Activated naive CD4-positive, alpha-beta T cell treated with Interleukin-2 at 50 U/mL for 16 hours (primary cell): ENCODE results near the gene SLC1A4.
A peak's percentile ranks its signal among the peaks of the same experiment; 100 is the strongest.
"Not testable (repeated sequence)": the region's sequence is repeated elsewhere in the genome, so short reads cannot be mapped to it uniquely, and the experiment has no call there.

Experiments
- DNase-seq: peaks from one replicate; pipeline ENCODE4 v3.0.0-alpha.2; 2020

Gene SLC1A4

DNA sequence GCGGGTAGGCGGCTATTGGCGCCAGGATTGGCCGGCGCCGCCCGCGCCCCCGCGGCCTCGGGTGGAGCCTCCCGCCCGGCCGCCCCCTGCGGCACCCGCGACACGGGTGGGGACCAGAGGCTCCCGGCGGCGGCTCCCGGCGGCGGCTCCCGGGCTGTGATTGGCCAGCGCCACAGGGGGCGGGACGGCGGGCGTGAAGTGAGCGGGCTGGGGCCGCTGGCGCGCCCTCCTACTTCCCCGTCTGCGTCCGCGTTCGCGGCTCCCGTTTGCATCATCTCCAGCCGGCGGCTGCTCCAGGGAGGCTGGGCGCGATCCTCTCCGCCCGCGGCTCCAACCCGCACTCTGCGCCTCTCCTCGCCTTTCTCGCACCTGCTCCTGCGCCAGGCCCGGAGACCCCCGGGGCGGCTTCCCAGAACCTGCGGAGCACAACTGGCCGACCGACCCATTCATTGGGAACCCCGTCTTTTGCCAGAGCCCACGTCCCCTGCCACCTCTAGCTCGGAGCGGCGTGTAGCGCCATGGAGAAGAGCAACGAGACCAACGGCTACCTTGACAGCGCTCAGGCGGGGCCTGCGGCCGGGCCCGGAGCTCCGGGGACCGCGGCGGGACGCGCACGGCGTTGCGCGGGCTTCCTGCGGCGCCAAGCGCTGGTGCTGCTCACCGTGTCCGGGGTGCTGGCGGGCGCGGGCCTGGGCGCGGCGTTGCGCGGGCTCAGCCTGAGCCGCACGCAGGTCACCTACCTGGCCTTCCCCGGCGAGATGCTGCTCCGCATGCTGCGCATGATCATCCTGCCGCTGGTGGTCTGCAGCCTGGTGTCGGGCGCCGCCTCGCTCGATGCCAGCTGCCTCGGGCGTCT lies at the start of gene SLC1A4:
Gene SLC1A4 (plus strand): TSS at position 274 of the 856 bp plus-strand sequence. CDS start 245 bp downstream, at position 519.
- DNase-seq: peak; percentile 92

DNA sequence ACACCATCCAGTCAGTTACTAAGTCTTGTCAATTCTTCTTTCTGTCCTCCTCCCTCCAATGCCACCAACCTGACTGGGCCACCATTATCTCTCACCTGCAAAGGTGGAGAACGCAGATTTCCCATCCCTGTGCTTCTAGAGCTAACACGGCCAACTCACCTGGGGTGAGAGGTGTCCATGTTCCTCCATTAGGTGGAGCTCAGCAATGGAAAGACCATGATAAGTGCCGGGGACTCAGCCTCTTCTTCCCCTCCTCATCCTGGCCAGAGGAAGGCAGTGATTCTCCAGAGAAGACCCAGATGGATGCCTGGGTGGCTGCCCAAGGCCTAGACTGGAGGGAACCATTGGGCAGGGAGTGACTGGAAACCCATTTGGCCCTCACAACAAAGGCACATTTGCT lies 48.1 kb upstream of the SLC1A4 start:
- DNase-seq: no peak

DNA sequence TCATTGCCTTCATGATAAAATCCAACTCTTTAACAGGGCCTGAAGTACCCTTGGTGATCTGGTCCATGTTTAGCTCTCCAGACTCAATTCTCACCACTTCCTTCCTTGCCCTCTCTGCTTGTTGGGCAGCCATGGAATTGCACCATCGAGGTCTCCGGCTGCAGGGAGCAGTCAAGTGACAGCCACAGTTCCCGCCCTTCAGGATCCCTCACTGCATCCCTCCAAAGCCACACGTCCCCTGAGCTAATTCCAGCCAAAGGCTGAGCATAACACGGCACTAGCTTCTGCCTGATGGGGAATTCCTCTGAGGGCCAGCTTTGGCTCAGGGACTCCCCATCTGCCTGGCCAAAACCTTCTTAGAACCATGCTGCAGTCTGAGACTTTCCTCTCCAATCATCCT lies 47.4 kb upstream of the SLC1A4 start:
- DNase-seq: no peak

DNA sequence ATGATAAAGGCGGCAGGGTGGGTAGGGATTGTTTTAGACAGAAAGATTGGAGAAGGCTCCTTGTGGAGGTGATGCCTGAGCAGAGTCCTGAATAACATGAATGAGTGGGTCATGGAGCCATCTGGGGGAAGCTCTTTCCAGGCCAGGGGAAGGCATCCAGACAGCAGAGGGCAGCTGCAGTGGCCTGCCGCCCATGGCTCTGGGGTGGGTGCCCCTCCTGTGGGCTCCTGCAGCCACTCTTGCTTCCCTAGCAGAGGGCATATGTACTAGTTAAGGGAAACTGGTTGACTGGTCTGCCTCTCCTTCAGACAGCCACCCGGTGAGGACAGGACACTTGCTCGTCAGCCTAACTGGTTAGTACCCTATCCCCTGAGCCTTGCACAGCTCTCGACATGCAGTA lies 46.5 kb upstream of the SLC1A4 start:
- no peak for DNase-seq

DNA sequence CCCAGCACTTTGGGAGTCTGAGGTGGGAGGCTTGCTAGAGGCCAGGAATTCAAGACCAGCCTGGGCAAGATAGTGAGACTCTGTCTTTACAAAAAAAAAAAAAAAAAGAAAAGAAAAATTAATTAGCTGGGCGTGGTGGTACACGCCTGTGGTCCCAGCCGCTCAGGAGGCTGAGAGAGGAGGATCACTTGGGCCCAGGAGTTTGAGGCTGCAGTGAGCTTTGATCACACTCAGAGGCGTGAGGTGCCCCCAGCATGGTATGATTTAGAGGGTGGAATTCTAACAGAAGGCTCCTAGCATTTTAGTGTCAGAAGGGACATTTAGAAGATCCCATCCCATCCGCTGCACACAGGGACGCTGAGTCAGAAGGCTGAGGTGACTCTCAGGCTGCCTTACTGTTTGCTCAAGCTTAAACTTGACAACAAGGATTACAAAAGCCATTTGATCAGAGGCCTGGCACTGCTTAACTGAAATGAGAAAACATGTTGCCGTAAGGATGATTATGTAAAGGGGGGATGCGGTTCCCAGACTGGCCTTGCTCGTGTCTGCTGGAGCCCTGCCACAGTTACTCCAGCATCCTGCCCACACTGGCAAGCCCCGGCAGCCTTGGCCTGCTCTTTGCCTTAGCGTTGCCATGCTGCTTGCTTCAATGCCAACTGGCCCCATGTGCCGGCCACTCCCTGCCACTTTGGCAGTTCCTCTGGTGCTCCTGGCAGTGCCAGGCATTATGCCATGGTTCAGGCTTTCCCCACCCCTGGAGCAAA lies 45.6 kb upstream of the SLC1A4 start:
- DNase-seq: no peak

DNA sequence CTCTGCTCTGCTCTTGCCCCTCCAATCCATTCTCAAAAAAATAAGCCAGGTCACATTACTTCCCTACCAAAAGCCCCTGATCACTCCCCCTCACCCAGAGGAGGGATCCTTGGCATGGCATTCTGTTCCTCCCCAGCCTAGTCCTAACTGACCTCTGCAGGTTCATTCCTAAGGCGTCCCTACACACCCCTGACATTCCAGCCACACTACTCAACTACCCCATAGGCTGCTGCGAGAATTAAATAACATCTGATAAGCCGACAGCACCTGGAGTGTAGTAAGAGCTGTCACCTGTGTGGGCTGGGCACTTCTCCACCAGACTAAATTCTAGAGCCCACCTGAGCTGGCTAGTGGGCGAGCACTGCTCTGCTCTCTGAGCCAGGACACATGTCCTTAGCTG lies 44.7 kb upstream of the SLC1A4 start:
- DNase-seq: no peak

DNA sequence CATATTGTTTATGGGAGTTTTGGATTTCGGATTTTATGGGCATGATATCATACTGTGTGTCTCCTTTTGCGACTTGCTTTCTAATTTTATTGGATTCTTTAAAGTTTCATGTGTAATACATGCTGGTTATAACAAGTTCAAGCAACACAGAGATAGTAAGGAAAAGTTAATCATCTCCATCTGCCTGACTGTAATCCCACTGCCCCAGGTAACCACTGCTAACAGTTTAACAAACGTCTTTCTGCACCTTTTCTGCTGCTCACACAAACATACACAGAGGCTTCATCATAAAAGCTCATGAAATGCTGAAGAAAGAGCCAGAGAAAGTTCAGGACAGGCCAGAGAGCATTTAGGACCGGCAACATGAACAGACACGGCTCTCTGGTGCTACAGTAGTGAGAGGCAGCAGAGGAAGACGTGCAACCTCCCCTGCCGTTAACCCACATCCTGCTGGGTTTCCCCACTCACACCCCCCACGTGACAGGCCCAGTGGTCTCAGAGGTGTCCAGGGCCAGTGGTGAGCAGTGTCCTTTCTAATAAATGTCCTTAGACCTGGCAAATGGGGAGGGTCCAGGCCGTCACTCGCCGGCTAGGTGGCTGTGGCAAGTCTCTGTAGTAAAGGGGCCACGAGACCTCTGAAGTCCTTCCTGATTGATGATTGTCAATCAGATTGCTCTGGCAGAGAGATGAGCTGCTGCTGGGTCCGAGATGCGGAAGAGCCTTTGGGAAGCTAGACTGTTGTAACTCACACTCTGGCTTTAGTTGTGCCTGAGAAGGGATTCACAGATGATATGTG lies 43.0 kb upstream of the SLC1A4 start:
- peak; percentile 56 for DNase-seq

DNA sequence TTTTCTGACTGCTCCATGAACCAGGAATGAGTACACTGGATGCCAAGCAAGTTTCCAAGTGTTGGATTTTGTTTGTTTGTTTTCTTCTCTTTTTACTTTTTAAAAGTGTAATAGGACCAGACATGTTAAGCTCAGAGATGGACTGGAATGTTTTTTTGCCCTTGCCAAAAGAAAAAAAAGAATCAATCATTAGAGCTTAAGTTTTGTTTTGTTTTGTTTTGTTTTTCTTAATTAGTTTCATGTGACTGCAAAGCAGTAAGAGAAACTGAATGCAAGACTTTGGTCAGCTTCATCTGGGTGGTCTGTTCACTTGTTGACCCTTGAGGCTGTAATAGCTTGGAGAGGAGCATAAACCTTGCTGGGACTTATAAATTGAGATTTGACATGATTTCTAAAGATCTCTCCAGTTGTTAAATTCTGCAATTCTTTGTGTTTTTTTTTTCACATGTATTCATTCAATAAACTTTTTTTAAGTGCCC lies 42.4 kb upstream of the SLC1A4 start:
- DNase-seq: no peak

DNA sequence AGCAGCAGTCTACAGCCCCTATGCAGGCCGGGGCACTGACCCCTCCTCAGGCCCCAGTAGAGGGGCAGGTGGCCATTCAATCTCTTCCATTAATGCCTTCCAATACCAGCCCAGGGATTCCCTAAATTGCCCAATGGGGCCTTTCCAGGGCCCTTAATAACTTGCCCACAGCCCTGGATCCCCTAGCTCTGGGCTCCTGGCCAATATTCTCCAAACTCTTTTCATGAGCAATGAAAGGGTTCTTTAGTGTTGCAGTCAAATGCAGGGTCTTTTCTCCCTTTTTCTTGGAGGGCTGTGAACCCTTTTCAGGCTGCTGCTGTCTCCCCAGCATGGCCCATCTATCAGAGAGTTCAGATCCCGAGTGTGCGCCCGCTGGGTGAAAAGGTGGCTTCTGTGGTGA lies 41.3 kb upstream of the SLC1A4 start:
- DNase-seq: no peak

DNA sequence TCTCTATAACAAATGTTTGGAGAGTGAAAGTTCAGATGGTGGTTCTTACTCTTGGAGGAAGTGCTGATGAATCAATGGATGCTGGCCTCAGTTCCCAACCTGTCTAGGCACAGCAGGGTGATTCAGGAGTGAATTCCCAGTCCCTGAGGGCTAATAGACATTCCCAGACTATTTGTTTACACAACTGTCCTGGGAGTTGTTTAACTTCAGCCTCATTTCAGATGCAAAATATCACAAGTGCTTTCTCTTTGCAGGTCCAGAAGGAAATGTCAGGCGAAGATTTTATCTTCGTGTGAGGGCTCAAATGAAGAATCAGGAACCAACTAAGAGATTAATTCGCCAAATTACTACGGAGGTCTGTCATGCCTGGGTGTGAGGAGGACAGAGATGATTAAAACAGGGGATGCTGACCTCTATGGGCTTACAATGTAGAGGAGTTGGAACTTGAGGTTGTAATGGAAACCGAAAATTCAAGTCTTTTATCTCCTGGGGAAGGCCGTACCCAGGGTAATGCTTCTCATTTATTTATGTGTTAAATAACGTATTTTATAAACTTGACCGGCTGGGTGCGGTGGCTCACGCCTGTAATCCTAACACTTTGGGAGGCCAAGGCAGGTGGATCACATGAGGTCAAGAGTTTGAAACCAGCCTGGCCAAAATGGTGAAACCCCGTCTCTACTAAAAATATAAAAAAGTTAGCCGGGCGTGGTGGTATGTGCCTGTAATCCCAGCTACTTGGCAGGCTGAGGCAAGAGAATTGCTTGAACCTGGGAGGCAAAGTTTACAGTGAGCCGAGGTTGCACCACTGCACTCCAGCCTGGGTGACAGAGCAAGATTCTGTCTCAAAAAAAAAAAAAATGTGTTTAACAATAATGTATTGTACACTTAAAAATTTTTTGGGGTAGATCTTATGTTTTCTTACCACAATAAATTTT lies 38.7 kb upstream of the SLC1A4 start:
- DNase-seq: no peak

DNA sequence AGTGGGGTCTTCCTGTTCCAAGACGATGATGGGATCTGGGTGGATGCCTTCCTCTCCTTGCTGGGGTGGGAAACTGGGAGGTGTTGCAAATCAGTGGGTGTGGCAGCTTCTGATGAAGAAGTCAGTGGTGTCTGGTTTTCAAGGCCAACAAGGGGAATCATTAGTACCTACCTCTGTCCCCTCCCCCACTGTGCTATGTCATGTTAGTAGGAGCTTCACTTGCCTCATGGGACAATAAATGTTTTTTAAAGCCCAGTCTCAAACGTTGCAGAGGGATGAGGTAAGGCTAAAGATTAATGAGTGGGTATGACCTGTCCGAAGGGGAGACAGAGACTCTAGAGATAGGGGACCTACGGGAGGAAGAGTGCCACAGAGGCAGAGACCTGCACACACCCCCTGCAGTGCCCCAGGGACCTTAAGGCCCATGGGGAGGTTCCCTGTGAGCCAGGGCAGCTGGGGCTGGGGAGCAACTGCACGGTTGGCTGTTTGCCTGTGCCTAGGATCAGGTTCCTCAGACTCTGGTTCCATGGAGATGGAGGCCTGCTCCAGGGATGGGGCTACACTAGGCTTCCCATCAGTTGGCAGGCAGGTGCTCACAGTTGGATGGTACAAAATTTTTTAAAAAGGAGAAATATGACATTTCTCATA lies 37.8 kb upstream of the SLC1A4 start:
- no peak for DNase-seq

DNA sequence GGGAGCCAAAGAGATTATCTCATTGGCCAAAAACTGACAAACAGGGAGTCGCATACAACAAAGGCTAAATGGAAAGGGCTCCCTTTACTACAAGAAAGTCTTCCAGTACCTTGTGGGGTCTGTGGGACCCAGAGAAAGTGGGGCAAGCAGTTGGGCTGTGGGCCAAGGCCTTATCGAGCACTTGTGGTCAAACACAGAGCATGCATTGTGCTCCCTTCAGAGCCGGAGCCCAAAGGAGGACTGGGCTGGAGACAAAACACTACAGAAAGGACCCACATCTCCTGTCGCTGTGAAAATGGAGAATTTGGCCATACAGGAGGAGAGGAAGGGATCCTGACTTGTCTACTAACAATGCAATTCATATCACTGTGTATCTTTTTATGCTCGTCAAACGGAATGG lies 37.1 kb upstream of the SLC1A4 start:
- DNase-seq: no peak

DNA sequence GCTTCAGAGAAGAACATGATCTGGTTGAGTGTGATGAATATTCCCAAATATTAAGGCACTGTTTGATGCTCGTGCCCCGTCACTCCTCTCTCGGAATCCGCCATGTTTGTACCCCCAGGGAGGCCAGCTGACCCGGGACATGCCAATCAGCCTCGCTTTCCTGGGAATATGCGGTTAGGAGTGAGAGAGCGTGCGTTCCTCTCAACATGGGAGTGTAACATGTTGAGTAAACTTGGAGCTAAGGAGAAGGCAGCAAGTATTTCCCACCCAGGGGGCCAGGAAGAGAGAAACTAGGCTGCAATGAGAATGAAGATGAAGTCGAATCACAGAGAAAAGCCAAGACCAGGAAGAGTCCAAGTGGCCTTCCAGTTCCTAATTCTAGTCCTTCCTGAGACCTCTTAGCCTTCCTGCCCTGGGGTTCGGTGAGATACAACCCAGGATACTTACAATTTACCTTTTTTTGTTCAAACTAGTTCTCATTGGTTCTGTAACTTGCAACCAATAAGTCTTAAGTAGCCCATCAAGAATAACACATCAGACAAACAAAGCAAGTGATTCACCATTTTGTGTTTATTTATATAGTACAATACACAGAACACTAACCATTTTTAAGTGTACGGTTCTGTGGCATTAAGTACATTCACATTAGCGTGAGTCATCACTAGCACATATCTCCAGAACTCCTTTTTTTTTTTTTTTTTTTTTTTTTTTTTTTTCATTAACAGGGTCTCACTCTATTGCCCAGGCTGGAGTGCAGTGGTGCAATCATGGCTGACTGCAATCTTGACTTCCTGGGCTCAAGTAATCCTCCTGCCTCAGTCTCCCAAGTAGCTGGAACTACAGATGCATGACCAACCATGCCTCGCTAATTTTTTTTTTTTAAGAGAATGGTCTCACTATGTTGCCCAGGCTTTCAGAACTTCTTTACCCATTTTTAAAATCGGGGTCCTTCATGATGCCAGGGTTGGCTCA lies 36.4 kb upstream of the SLC1A4 start:
- no peak for DNase-seq

DNA sequence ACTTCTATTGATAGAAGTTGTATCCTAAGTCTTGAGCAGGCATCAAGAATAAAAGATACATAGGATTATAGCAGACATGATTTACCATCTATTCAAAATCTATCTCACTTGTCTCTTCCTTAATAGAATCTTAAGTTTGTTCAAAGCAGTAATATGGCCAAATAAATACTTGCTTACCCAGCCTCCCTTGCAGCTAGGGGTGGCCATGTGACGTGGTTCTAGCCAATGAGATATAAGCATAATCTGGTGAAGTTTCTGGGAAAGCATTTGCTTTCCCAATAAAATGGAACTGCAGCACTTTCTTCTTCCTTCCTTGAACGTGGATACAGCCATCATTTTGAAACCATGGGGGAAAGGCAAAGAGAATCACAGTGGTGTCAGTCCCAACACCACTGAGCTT lies 33.7 kb upstream of the SLC1A4 start:
- no peak for DNase-seq

DNA sequence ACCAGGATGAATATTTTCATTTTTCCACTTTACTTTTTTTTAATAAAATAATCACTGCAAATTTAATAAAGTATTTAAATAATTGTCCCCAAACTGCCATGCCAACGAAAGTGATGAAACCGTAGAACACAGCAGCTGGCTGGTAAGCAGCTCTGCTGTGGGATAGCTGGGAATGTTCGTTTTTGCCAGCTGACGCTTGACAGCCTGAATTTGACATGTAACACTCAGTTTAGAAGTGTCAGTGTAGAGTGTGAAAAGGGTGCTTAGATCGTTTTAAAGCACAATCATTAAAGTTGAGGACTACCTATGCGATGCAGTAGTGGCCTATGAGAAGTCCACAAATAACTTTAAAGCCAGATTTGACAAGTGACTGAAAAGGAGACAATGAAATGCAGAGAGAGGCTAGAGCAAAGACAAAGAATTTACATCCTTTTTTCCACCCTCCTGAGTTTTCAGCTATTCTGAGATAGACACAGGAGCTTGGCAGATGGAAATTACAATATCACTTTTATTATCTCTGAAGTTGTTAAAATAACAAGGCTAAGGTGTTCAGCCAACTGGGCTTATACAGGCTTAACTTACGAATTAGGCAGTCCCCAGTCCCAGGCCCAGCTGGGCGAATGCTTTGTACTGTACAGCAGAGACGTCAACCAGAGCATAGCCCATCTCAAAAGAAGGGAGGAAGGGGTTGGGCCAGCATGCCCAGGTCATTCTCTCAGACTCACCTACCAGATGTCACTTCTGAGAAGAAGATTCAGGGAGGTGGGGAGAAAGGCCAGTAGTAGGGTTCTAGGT lies 31.9 kb upstream of the SLC1A4 start:
- no peak for DNase-seq

DNA sequence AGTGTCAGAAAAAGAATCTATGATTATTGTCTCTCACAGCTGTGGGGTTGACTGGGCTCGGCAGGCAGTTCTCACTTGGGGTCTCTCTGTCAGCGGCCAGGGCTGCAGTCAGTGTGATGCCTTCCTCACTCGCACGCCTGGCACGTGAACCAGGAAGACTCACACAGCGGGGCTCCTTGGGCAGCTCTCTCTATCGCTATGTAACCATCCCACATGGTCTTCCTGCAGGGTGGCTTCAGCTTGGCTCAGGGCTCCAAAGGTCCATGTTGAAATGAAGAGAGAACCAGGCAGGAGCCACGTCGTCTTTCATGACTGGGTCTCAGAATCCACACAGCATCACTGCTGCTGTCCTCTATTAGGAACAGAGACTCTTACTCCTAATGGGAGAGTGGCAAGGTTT lies 30.6 kb upstream of the SLC1A4 start:
- DNase-seq: no peak

DNA sequence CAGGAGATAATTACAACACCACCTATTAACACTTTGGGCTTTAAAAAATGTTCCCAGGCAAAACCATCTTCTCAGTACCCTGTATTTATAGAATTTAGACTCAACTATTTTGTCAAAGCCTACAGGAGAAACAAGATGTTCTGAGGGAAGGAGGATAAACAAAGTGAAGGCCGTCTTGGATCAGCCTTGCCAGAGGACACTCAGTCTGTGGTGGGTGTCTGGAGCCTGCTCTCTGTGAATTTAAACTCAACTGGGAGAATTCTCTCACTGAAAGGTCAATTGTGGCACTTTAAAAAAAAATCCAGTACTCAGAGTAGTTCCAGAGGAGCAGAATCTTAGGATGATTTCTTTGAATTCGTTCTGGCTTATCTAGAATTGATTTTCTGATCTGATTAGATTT lies 28.4 kb upstream of the SLC1A4 start:
- DNase-seq: no peak

DNA sequence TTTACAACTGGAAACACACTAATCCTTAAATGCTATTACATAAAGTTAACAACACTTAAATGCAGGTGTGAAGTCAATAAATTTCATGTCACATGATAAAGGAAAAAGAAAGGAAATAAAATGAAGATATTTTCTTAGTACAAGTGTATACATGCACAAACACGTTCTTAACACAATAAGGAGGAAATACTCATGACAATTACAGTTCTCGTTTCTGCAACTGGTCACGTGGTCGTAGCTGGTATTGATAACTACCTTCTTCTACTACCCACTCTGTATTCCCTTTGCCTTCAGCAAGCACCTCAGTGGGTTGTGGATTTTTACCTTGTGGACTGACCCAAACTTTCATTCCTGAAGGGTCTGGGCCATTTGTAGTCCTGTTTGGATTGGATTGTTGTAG lies 26.1 kb upstream of the SLC1A4 start:
- DNase-seq: not testable (repeated sequence)

DNA sequence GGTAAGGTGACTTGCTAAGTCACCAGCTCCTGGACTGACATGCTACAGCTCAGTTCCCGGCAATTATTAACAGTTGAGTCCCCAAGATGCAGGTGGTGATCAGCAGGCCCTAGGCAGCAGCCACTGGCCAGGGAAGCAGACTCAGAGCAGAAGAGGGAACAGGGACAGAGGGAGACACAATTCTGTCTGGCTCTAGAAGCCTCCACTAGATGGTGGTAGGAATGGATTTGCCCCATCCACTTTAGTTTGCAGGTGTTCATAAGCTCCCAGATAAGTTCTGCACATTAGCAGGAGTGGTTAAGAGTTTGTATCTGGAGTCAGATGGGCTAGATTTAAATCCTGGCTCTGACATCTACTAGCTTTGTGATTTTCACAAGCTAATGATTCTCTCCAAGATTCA lies 25.5 kb upstream of the SLC1A4 start:
- DNase-seq: no peak

DNA sequence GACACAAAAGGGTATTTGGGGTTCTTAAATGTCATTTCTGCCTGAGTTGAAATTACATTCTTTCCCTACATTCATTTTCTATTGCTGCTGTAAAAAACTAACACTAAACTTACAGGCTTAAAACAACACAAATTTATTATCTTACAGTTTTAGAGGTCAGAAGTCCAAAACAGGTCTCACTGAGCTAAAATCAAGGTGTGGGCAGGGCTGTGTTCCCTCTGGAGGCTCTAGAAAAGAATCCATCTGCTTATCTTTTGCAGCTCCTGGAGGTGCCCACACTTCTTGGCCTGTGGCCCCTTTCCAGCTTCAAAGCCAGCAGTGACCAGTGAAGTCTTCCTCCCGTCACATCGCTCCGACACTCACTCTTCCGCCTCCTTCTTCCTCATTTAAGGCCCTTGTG lies 23.2 kb upstream of the SLC1A4 start:
- no peak for DNase-seq
